Loucy (cell line): Measurements from ENCODE around the gene PLCH1.
A peak's percentile ranks its signal among the peaks of the same experiment; 100 is the strongest.

Experiments used
- H2AFZ ChIP-seq: fragments of 200-600 bp; sonication (generic); 2 replicates; pipeline ENCODE4 v1.6.0; 2016; ENCODE audit warnings: antibody characterized with exemption, mild to moderate bottlenecking, low read length, moderate library complexity
- H3F3A ChIP-seq: fragments of 200-600 bp; 2 replicates; pipeline ENCODE4 v1.6.0; 2016; ENCODE audit warnings: antibody characterized with exemption, low read depth, mild to moderate bottlenecking
- H3K27me3 ChIP-seq: fragments of 200-600 bp; sonication (generic); 2 replicates; pipeline ENCODE4 v1.6.1; 2014; ENCODE audit warnings: low read length, mild to moderate bottlenecking; ENCODE audit not compliant: insufficient read depth, poor library complexity, severe bottlenecking
- H3K36me3 ChIP-seq: fragments of 200-600 bp; sonication (generic); 2 replicates; pipeline ENCODE4 v1.6.1; 2016; ENCODE audit warnings: low read length; ENCODE audit not compliant: insufficient read depth
- H3K4me1 ChIP-seq: fragments of 200-600 bp; sonication (generic); 2 replicates; pipeline ENCODE4 v1.5.1; 2014; ENCODE audit warnings: low read length, mild to moderate bottlenecking; ENCODE audit not compliant: insufficient read depth, poor library complexity, severe bottlenecking
- H3K4me2 ChIP-seq: fragments of 200-600 bp; sonication (generic); 2 replicates; pipeline ENCODE4 v1.6.0; 2014; ENCODE audit warnings: antibody characterized with exemption, low read length, low read depth, mild to moderate bottlenecking; ENCODE audit not compliant: poor library complexity, severe bottlenecking
- H3K4me3 ChIP-seq: fragments of 200-600 bp; sonication (generic); 2 replicates; pipeline ENCODE4 v1.5.1; 2014; ENCODE audit warnings: low read length, mild to moderate bottlenecking, mixed read lengths; ENCODE audit not compliant: poor library complexity, severe bottlenecking
- H3K79me2 ChIP-seq: fragments of 200-600 bp; sonication (generic); 2 replicates; pipeline ENCODE4 v1.6.1; 2014; ENCODE audit warnings: low read length; ENCODE audit not compliant: insufficient read depth
- H3K9ac ChIP-seq: fragments of 200-600 bp; sonication (generic); 2 replicates; pipeline ENCODE4 v1.6.0; 2014; ENCODE audit warnings: mild to moderate bottlenecking, low read depth, low read length, moderate library complexity; ENCODE audit not compliant: poor library complexity, severe bottlenecking
- H3K9me2 ChIP-seq: fragments of 200-600 bp; sonication (generic); replicated peaks from 2 replicates; pipeline ENCODE4 v1.6.1; 2016; ENCODE audit warnings: low read depth, low read length, mixed read lengths
- H3K9me3 ChIP-seq: fragments of 200-600 bp; sonication (generic); 2 replicates; pipeline ENCODE4 v1.6.1; 2014; ENCODE audit warnings: mild to moderate bottlenecking, antibody characterized with exemption, low read length, low read depth; ENCODE audit not compliant: insufficient read depth
- H4K20me1 ChIP-seq: fragments of 200-600 bp; sonication (generic); 2 replicates; pipeline ENCODE4 v1.6.0; 2014; ENCODE audit warnings: antibody characterized with exemption, low read length, mild to moderate bottlenecking; ENCODE audit not compliant: insufficient read depth, poor library complexity, severe bottlenecking
- CTCF ChIP-seq: fragments of 200-600 bp; sonication (generic); conservative IDR thresholded peaks from 2 replicates; pipeline ENCODE4 v1.5.1; 2014; ENCODE audit warnings: mild to moderate bottlenecking, antibody characterized with exemption, low read length
- EZH2phosphoT487 ChIP-seq: fragments of 200-600 bp; IDR thresholded peaks from 2 replicates; pipeline ENCODE4 v1.6.1; 2018; ENCODE audit warnings: antibody characterized with exemption, mild to moderate bottlenecking, moderate library complexity, borderline replicate concordance

Gene PLCH1

DNA sequence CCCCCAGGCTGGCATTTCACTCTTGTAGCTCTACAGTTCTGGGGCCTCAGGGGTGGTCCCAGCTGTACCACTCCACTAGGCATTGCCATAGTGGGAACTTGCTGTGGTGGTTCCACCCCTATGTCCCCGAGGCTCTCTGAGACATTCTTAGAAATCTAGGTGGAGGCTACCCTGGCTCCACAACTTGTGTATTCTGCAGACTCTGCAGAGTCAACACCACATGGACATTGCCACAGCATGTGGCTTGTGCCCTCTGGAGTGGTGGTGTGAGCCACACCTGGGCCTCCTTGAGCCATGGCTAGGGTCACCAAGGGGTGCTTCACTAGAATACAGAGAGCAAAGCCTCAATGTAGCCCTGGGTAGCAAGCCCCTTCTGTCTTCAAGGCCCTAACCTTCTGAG is 397.0 kb downstream of the PLCH1 start:
- TF ChIP-seq EZH2phosphoT487: no peak
- no peak for TF ChIP-seq CTCF
- Histone ChIP-seq H3K4me2 (no peak overlapping the region), H3K27me3 (no peaks in the 10 kb centered on the region), H3K4me3 (no peak overlapping the region), H4K20me1 (no peaks in the 10 kb centered on the region), H3K9me2 (no peaks in the 10 kb centered on the region), H3K9ac (no peak overlapping the region), H3K9me3 (no peaks in the 10 kb centered on the region), H3K36me3 (no peaks in the 10 kb centered on the region), H2AFZ (no peak overlapping the region), H3K79me2 (no peaks in the 10 kb centered on the region), H3F3A (no peaks in the 10 kb centered on the region), H3K4me1 (peaks cover 2% of the 10 kb centered on the region)

DNA sequence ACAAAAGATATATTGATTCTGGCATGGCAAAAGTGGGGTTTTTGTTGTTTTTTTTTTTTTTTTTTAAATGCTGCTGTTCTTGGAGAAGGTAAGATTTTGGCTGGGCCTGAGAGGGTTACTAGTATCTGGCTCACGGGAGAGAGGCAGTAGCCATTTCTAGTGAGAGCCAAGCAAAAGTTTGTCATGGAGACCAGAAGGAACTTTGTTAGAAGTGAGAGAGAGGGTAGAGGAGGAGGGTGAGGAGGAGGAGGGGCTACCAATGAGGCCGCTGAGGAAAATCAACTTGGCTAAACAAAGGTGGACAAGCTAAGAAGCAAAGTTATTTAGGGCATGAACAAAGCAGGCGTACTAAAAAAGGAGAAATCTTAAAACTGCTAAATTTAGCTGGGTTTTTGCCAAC is 402.5 kb downstream of the PLCH1 start:
- no peaks in the 10 kb centered on the region for H3K27me3 ChIP-seq
- no peak overlapping the region for H3K9ac ChIP-seq
- no peaks in the 10 kb centered on the region for H3F3A ChIP-seq
- H3K79me2 ChIP-seq: no peaks in the 10 kb centered on the region
- no peak overlapping the region for H3K4me3 ChIP-seq
- no peaks in the 10 kb centered on the region for H3K36me3 ChIP-seq
- H3K4me2 ChIP-seq: peak overlapping the region; percentile 30
- no peaks in the 10 kb centered on the region for H4K20me1 ChIP-seq
- H3K4me1 ChIP-seq: peaks cover 50% of the 10 kb centered on the region
- H3K9me3 ChIP-seq: no peaks in the 10 kb centered on the region
- TF ChIP-seq CTCF (no peak), EZH2phosphoT487 (no peak)
- H3K9me2 ChIP-seq: no peaks in the 10 kb centered on the region
- H2AFZ ChIP-seq: no peak overlapping the region

- Histone ChIP-seq H3K4me2 (peak overlapping the region; percentile 15), H3F3A (peaks cover 11% of the 10 kb centered on the region), H3K4me3 (no peak overlapping the region), H4K20me1 (no peaks in the 10 kb centered on the region), H3K36me3 (no peaks in the 10 kb centered on the region), H3K9me3 (no peaks in the 10 kb centered on the region), H2AFZ (no peak overlapping the region), H3K27me3 (no peaks in the 10 kb centered on the region), H3K4me1 (peaks cover 76% of the 10 kb centered on the region), H3K9ac (no peak overlapping the region), H3K9me2 (no peaks in the 10 kb centered on the region), H3K79me2 (no peaks in the 10 kb centered on the region)
- TF ChIP-seq EZH2phosphoT487: no peak
- no peak for TF ChIP-seq CTCF
These were observed 405.8 kb downstream of the PLCH1 start for GRCh38 chr3:155339052-155339451.
